Measurements from ENCODE around the gene COMMD9.

DNA sequence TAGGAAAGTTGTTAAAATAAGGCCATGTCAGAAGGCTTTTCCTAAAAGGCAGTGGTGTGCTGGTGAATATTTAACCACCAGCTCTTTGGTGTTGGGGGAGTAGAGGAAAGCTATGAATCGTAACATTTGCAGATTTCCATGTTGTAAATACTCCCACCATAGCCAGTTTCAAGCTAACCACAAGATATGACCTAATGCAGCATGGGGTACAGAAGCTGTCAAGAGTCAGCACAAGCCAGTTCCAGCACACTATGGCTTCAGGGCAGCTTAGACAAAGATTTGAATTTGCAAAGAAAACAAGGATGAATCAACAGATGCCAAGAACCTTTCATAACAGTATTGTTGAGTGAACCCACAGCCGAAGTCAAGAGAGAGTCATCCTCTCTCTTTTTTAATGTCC, 40.0 kb downstream of the COMMD9 start:
- no peak for TF ChIP-seq CTCF (conservative IDR thresholded peaks at IDR 0.05 in 1 of 2, IDR thresholded peaks at IDR 0.05 in 1 of 2; ENCODE audit: low read depth in 1 of 2, low read length in 2 of 2)
- no peak for TF ChIP-seq EZH2 (IDR thresholded peaks at IDR 0.05; ENCODE audit: low read length, missing control alignments)
